Measurements from ENCODE around the gene CCNG2. TPM values are rescaled to one million over a fixed set of nuclear protein-coding genes. Genes with fewer than 3 reads are reported as not detected.
A peak's percentile ranks its signal among the peaks of the same experiment; 100 is the strongest.

The CCNG2 gene
- total RNA-seq, 4 donors from 2014 or later, result 21.3 to 67.0 (median 28.7) TPM

DNA sequence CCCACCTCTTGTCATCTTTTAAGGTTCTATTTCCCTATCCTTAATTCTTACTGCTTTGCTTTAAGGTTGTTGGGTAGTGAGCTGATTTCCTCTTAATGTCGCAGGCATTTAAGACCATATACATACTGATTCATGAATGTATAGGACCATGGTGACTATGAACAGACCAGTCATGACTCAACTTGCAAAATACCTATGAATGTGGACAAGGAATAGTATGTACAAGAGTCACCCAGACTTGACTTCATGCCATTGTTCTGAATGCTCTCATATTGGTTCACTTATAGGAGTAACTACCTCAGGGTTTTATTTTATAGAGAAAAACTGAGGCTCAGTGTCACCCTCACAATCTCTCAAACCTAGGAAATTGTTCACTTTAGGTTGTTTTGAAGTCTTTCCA is 44.3 kb downstream of the CCNG2 start:
- Histone ChIP-seq H3K36me3 (no peaks in the 10 kb centered on the region), H3K27ac (no peak overlapping the region), H3K4me3 (no peak overlapping the region), H3K27me3 (no peaks in the 10 kb centered on the region), H3K4me1 (no peaks in the 10 kb centered on the region), H3K9me3 (no peaks in the 10 kb centered on the region)
- TF ChIP-seq POLR2A (IDR thresholded peaks at IDR 0.05), result no peak
- TF ChIP-seq, protein P1, sequence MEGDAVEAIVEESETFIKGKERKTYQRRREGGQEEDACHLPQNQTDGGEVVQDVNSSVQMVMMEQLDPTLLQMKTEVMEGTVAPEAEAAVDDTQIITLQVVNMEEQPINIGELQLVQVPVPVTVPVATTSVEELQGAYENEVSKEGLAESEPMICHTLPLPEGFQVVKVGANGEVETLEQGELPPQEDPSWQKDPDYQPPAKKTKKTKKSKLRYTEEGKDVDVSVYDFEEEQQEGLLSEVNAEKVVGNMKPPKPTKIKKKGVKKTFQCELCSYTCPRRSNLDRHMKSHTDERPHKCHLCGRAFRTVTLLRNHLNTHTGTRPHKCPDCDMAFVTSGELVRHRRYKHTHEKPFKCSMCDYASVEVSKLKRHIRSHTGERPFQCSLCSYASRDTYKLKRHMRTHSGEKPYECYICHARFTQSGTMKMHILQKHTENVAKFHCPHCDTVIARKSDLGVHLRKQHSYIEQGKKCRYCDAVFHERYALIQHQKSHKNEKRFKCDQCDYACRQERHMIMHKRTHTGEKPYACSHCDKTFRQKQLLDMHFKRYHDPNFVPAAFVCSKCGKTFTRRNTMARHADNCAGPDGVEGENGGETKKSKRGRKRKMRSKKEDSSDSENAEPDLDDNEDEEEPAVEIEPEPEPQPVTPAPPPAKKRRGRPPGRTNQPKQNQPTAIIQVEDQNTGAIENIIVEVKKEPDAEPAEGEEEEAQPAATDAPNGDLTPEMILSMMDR (IDR thresholded peaks at IDR 0.05), result no peak
- DNase-seq, result no peak
- intact Hi-C loops (cut with DNase I; ENCODE audit: low total_unique reads), result loop anchor here (10.0 kb wide), 1 partner anchor 107 kb away; no protein-coding TSS in a partner anchor

DNA sequence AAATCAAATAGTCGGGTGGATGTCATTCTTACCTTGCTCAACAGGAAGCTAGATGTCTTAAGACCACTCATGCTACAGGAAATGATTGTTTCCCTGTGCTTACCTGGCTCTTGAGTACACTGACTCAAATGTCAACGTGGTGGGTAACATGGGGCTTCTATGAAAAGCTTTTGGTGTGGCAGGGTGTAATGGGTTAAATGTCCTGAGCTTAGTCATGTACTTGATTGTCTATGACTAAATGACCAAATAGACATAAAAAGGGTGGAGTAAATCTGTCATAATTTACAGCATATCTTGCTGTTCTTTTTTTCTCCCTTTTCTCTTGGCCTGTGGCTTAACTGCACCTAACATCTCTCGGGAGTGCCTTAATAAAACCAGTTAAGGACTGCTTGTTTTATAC is 44.9 kb downstream of the CCNG2 start:
- TF ChIP-seq POLR2A (IDR thresholded peaks at IDR 0.05), result no peak
- TF ChIP-seq, protein P1 (IDR thresholded peaks at IDR 0.05), result no peak
- Histone ChIP-seq H3K36me3 (no peaks in the 10 kb centered on the region), H3K4me3 (no peak overlapping the region), H3K4me1 (no peaks in the 10 kb centered on the region), H3K27me3 (no peaks in the 10 kb centered on the region), H3K27ac (no peak overlapping the region), H3K9me3 (no peaks in the 10 kb centered on the region)
- intact Hi-C loops (cut with DNase I; ENCODE audit: low total_unique reads), result loop anchor here (10.0 kb wide), 1 partner anchor 107 kb away; no protein-coding TSS in a partner anchor
- DNase-seq, result no peak

DNA sequence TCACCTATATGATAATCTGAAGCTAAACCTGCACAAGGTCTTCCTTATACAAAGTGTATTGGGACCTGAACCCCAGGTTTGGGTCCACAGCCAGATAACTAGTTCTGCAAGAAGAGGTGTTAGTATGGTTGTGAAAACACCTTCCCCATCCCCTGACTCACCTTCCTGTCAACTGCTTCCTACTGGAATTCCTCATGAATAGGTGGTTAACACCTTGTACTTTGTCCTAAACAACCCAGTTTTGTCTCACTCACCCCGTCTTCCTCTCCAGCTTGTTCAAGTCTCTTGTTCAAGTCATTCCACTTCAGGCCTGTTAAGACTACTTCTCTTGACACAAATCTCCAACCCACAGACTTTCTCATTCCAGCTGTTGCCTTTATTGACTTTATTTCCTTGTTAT is 45.5 kb downstream of the CCNG2 start:
- Histone ChIP-seq H3K27me3 (no peaks in the 10 kb centered on the region), H3K36me3 (no peaks in the 10 kb centered on the region), H3K4me1 (no peaks in the 10 kb centered on the region), H3K9me3 (no peaks in the 10 kb centered on the region), H3K27ac (no peak overlapping the region), H3K4me3 (no peak overlapping the region)
- TF ChIP-seq POLR2A (IDR thresholded peaks at IDR 0.05), result no peak
- TF ChIP-seq, protein P1 (IDR thresholded peaks at IDR 0.05), result no peak
- intact Hi-C loops (cut with DNase I; ENCODE audit: low total_unique reads), result loop anchor here (10.0 kb wide), 1 partner anchor 108 kb away; no protein-coding TSS in a partner anchor
- no peak for DNase-seq

DNA sequence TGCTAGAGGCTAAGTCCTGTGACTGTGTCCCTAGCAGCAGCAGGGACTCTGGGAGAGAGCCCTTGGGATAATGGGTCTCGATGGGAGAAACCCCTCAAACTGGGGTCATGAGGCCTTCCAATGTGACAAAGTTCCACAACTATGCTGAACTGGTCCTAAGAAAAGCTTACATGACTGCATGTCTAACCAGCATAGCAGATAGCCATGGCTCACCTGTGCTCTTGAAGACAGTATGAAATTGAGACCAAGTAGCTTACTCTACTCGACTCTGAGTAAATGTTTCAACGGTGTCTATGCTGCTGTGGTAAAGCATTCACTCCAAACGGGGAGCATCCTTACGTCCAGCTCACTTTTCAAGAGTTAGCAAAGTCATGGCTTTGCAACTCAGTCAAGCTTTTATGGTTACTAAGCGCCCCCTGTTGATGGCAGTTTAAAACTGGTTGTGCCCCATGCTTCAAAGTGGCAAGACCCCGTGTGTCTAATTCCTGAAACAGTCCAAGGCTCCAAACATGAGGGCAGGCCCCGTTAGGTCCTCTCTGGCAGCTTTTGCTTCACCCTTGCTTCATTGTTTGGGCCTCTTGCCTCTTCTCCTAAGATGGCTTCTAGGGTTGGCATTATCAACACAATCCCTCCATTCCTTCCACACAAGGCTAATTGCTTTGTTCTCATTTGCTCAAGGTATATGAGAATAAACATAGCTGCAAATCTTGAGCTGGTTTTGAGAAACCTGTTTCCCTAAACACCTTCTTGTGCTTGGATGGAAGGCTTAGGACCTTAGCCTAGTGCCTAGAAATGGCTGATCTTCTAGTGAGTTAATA is 46.6 kb downstream of the CCNG2 start:
- no peak overlapping the region for H3K27ac ChIP-seq
- H3K4me1 ChIP-seq, result no peaks in the 10 kb centered on the region
- no peaks in the 10 kb centered on the region for H3K27me3 ChIP-seq
- H3K36me3 ChIP-seq, result no peaks in the 10 kb centered on the region
- DNase-seq, result peak; percentile 40 to 70
- TF ChIP-seq, protein P1 (IDR thresholded peaks at IDR 0.05), result peak; percentile 59 to 84 (median 68)
- no peak for TF ChIP-seq POLR2A (IDR thresholded peaks at IDR 0.05)
- no peak overlapping the region for H3K4me3 ChIP-seq
- no peaks in the 10 kb centered on the region for H3K9me3 ChIP-seq
- intact Hi-C loops (cut with DNase I; ENCODE audit: low total_unique reads), result loop anchor here (10.0 kb wide), 1 partner anchor 109 kb away; no protein-coding TSS in a partner anchor

DNA sequence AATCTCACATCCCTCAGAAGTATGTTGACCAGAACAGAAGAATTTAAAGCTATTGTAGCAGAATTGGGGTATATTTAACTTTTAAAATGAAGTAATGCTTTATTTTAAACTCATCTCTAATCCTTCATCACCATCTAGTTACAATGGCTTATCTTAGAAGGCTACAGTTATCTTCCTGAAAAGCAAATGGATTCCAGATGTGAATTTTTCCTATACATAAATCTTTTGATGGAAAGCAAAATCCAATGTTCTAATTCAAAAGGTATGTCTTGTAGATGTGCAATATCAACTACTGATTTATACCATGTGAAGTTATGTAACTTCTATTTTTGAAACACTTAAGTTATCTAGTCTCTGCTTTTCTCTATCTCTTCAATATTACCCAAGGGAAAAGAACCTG is 47.6 kb downstream of the CCNG2 start:
- intact Hi-C loops (cut with DNase I; ENCODE audit: low total_unique reads), result loop anchor here (10.0 kb wide), 1 partner anchor 110 kb away; no protein-coding TSS in a partner anchor

More for the DNA sequence above, 47.6 kb downstream of the CCNG2 start:
- Histone ChIP-seq H3K4me1 (no peaks in the 10 kb centered on the region), H3K36me3 (no peaks in the 10 kb centered on the region), H3K9me3 (no peaks in the 10 kb centered on the region), H3K27me3 (no peaks in the 10 kb centered on the region), H3K4me3 (no peak overlapping the region), H3K27ac (no peak overlapping the region)
- TF ChIP-seq, protein P1 (IDR thresholded peaks at IDR 0.05), result no peak
- TF ChIP-seq POLR2A (IDR thresholded peaks at IDR 0.05), result no peak
- DNase-seq, result no peak

Data from uterus (tissue), 4 donors.